Rectal smooth muscle tissue (tissue), 1 donor: ENCODE results near the gene EXD3.
"Not testable (repeated sequence)": the region's sequence is repeated elsewhere in the genome, so short reads cannot be mapped to it uniquely, and the experiment has no call there.

ENCODE experiments used
- H3K27ac ChIP-seq: one replicate; pipeline ENCODE4 v1.7.0; 2013; ENCODE audit warnings: low read depth, low read length, inconsistent platforms
- H3K27me3 ChIP-seq: one replicate; pipeline ENCODE4 v1.7.0; 2013; ENCODE audit warnings: low read length; ENCODE audit not compliant: control insufficient read depth, insufficient read depth
- H3K36me3 ChIP-seq: one replicate; pipeline ENCODE4 v1.7.0; 2013; ENCODE audit warnings: low read length; ENCODE audit not compliant: control insufficient read depth, insufficient read depth
- H3K4me1 ChIP-seq: one replicate; pipeline ENCODE4 v1.7.0; 2013; ENCODE audit warnings: low read length; ENCODE audit not compliant: control insufficient read depth, insufficient read depth
- H3K4me3 ChIP-seq: one replicate; pipeline ENCODE4 v1.7.0; 2013; ENCODE audit warnings: low read length
- H3K9ac ChIP-seq: one replicate; pipeline ENCODE4 v1.7.0; 2013; ENCODE audit warnings: low read length

Gene EXD3

DNA sequence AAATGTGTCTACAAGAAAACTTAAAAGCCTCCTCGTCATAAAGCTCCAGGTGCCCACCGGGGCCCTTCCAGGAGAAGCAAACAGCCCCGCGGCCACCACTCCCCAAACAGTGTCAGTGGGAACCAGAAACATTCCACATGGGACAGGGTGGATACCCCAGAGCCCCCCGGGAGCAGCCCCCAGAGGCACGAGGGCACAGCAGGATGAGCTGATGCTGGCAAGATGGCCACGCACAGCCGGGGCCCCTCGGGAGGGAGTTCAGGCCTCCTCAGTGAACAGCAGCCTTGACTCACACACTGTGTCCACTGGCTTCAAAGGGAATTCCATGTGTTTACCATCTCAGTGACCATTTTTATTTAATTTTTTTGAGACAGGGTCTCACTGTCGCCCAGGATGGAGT is 10.5 kb downstream of the EXD3 start:
- Histone ChIP-seq H3K36me3 (no peaks in the 10 kb centered on the region), H3K4me3 (no peak overlapping the region), H3K9ac (no peak overlapping the region), H3K27ac (no peak overlapping the region), H3K4me1 (no peaks in the 10 kb centered on the region), H3K27me3 (no peaks in the 10 kb centered on the region)

DNA sequence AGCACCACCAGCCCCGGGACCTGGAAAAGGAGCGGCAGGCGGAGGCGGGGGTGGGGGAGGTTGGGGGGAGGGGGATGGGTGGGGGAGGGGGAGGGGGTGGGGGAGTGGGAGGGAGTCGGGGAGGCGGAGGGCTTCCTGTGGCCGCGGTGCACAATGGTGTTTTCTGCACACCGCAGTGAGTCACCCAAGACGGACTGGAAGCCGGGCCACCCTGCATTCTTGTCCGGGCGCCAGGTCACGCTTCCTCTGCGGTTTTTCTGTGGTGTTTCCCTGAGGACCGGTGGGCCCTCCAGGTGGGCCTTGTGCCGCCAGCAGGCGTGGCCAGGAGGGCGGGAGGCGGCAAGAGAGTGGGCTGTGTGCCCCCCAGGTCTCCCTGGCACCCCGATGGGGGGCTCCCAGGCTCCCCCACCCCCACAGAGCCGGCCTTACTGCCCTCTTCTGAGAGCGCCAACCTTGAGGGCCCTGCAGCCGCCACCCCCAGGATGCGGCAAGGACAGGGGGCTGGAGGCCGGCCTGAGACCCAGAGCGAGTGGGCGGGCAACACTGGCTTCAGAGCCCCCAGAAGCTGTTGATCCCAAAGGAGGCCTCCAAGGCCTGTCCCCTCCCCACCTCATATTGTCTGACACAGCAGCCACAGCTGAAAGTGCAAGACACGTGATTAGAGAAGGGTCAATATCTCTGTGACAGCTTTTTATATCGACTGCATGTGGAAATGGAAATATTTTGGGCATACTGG is 11.1 kb downstream of the EXD3 start:
- Histone ChIP-seq H3K4me3 (peak overlapping the region; percentile 27), H3K9ac (no peak overlapping the region), H3K4me1 (no peaks in the 10 kb centered on the region), H3K27ac (no peak overlapping the region), H3K27me3 (no peaks in the 10 kb centered on the region), H3K36me3 (no peaks in the 10 kb centered on the region)

- Histone ChIP-seq H3K27me3 (no peaks in the 10 kb centered on the region), H3K27ac (no peak overlapping the region), H3K4me3 (peak overlapping the region; percentile 27), H3K9ac (no peak overlapping the region), H3K4me1 (no peaks in the 10 kb centered on the region), H3K36me3 (no peaks in the 10 kb centered on the region)
Observed at GRCh38 chr9:137411260-137411644, 11.7 kb downstream of the EXD3 start.

- H3K4me3 ChIP-seq: no peak overlapping the region
- no peak overlapping the region for H3K27ac ChIP-seq
- no peaks in the 10 kb centered on the region for H3K27me3 ChIP-seq
- no peaks in the 10 kb centered on the region for H3K4me1 ChIP-seq
- no peak overlapping the region for H3K9ac ChIP-seq
- H3K36me3 ChIP-seq: no peaks in the 10 kb centered on the region
Observed at GRCh38 chr9:137410891-137411249, 12.1 kb downstream of the EXD3 start.

DNA sequence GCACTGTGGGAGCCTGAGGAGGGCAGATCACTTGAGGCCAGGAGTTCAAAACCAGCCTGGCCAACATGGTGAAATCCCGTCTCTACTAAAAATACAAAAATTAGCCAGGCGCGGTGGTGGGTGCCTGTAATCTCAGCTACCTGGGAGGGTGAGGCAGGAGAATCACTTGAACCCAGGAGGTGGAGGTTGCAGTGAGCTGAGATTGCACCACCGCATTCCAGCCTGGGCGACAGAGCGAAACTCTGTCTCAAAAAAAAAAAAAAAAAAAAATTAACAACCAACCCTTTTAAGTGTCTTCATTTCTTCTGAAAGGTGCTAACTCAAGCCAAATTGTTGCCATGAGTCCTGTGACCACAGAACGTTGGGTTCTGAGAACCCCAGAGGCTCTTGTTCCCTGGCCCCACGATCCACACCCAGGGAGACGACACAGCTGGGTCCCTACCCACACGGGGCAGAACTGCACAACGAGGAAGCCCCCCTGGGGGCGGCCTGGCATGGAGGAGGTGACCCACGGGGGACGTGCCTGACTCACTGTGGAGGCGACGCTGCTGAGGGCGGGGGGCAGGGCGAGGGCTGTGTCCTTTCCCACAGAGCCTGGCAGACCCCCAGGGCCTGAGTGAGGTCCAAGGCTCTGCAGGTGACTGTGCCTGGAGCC is 12.6 kb downstream of the EXD3 start:
- not testable (repeated sequence) for H3K4me1 ChIP-seq, H3K4me3 ChIP-seq, H3K36me3 ChIP-seq, H3K27me3 ChIP-seq, H3K9ac ChIP-seq, H3K27ac ChIP-seq

GRCh38 chr9:137409515-137409914 is 13.4 kb downstream of the EXD3 start:
- Histone ChIP-seq H3K9ac (no peak overlapping the region), H3K36me3 (no peaks in the 10 kb centered on the region), H3K4me1 (no peaks in the 10 kb centered on the region), H3K27ac (no peak overlapping the region), H3K27me3 (no peaks in the 10 kb centered on the region), H3K4me3 (no peak overlapping the region)

- Histone ChIP-seq H3K4me1 (no peaks in the 10 kb centered on the region), H3K27ac (no peak overlapping the region), H3K4me3 (no peak overlapping the region), H3K27me3 (no peaks in the 10 kb centered on the region), H3K36me3 (no peaks in the 10 kb centered on the region), H3K9ac (no peak overlapping the region)
Observed at GRCh38 chr9:137408651-137409405, 14.1 kb downstream of the EXD3 start.

GRCh38 chr9:137407590-137408300 is 15.2 kb downstream of the EXD3 start:
- H3K4me1 ChIP-seq: no peaks in the 10 kb centered on the region
- H3K4me3 ChIP-seq: peak overlapping the region; percentile 34
- H3K27ac ChIP-seq: no peak overlapping the region
- no peaks in the 10 kb centered on the region for H3K27me3 ChIP-seq
- no peaks in the 10 kb centered on the region for H3K36me3 ChIP-seq
- no peak overlapping the region for H3K9ac ChIP-seq

DNA sequence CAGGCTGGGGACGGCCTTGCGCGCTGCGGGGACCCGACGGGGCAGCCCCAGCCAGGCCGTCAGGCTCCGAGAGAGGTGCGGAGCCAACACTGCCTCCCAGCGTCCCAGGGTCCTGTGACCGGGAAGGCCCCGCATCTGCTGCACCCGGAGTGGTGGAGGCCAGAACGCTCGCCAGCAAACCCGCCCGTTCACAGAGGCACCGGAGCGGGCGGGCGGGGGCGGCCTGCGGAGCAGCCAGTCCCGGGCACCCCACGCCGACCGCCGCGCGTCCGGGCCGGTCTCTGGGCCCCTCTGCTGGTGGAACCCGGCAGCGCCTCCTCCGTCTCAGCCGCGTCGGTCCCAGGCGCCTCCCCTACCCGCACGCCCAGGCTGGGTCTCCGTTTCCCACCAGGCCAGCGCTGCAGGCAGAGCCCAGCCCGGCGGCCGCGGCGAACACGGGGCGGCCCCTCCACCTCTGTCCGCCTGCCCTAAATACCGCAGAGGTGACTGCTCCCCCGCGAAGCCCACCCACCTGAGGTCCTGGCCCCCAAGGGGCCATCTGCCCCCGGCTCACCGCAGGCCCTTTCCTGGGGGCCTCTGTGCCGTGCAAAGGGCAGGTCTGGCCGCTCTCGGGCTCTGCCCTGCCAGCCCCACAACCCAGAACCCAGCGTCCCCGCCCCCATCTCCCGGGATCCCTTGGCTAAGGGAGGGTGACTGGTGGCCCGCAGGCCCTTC is 15.9 kb downstream of the EXD3 start:
- H3K36me3 ChIP-seq: no peaks in the 10 kb centered on the region
- peak overlapping the region; percentile 54 for H3K4me3 ChIP-seq
- no peak overlapping the region for H3K27ac ChIP-seq
- H3K4me1 ChIP-seq: no peaks in the 10 kb centered on the region
- no peaks in the 10 kb centered on the region for H3K27me3 ChIP-seq
- H3K9ac ChIP-seq: no peak overlapping the region

GRCh38 chr9:137406085-137406760 is 16.7 kb downstream of the EXD3 start:
- no peak overlapping the region for H3K9ac ChIP-seq
- no peak overlapping the region for H3K4me3 ChIP-seq
- no peaks in the 10 kb centered on the region for H3K4me1 ChIP-seq
- no peak overlapping the region for H3K27ac ChIP-seq
- H3K27me3 ChIP-seq: no peaks in the 10 kb centered on the region
- H3K36me3 ChIP-seq: no peaks in the 10 kb centered on the region

- no peak overlapping the region for H3K9ac ChIP-seq
- H3K27ac ChIP-seq: no peak overlapping the region
- H3K4me3 ChIP-seq: no peak overlapping the region
- no peaks in the 10 kb centered on the region for H3K36me3 ChIP-seq
- H3K27me3 ChIP-seq: no peaks in the 10 kb centered on the region
- no peaks in the 10 kb centered on the region for H3K4me1 ChIP-seq
Observed at GRCh38 chr9:137405677-137406081, 17.3 kb downstream of the EXD3 start.
